CD4-positive, alpha-beta T cell treated with Interleukin-2 at 100 ng/mL for 4 hours (primary cell): ENCODE measurements around the gene CROCC2.

Experiments used
- DNase-seq: peaks from one replicate; pipeline ENCODE4 v3.0.0-alpha.2; 2020; ENCODE audit warnings: low spot score

The CROCC2 gene

DNA sequence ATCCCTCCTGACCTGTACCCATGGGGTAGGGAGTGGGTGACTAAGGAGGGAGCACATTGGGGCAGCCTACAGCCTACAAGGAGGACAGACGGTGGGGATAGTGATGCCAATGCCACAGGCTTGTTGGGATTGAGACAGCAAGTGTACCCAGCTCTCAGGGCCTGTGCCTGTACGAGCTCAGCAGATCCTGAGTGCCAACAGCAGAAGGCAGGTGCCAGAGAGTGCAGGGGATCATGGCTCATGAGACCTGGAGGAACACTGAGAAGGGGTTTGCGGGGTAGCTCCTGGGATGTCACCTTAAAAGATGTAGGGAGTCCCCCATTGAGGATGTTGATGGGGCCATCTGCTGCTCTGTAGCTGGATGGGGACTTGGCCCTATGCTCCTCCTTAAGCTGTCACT lies 82.0 kb downstream of the CROCC2 start:
- no peak for DNase-seq

GRCh38 chr2:240988571-240989271 lies 82.6 kb downstream of the CROCC2 start:
- DNase-seq, result no peak

DNA sequence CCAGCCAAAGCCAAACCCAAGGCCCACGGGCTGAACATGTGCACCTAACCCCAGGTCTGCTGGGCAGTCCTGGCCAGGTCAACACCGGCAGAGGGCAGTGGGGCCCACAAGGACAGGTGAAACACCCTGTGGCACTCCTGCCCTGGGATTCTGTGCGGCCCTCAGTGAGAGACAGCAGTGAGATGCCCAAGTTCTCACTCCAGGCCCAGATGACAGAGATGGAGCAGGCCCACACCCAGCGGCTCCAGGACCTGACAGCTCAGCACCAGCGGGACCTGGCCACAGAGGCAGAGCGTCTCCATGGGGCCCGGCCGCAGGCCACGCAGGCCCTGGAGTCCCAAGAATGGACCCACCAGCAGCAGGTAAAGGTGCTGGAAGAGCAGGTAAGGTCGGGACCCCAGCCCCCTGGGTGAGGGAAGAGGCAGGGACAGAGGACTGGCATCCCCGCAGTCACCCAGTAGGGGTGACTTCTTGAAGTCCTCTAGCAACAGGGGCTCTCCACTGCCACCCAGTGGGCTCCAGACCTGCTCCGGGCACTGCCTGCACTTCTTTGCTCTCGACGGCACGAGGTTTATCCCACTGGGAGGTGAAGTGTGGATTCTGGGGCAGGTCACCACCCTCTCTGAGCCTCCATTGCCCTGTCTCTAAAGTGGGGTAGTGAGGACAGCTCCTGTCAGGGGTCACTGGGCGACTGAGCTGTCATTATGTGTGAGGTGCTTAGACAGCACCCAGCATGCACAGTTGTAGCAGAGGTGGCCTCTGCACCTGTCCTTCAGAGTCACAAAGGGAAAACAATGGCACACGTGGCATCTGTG lies 83.5 kb downstream of the CROCC2 start:
- no peak for DNase-seq

GRCh38 chr2:240990266-240990529 lies 84.1 kb downstream of the CROCC2 start:
- no peak for DNase-seq

GRCh38 chr2:240990726-240991377 lies 84.7 kb downstream of the CROCC2 start:
- DNase-seq, result no peak

DNA sequence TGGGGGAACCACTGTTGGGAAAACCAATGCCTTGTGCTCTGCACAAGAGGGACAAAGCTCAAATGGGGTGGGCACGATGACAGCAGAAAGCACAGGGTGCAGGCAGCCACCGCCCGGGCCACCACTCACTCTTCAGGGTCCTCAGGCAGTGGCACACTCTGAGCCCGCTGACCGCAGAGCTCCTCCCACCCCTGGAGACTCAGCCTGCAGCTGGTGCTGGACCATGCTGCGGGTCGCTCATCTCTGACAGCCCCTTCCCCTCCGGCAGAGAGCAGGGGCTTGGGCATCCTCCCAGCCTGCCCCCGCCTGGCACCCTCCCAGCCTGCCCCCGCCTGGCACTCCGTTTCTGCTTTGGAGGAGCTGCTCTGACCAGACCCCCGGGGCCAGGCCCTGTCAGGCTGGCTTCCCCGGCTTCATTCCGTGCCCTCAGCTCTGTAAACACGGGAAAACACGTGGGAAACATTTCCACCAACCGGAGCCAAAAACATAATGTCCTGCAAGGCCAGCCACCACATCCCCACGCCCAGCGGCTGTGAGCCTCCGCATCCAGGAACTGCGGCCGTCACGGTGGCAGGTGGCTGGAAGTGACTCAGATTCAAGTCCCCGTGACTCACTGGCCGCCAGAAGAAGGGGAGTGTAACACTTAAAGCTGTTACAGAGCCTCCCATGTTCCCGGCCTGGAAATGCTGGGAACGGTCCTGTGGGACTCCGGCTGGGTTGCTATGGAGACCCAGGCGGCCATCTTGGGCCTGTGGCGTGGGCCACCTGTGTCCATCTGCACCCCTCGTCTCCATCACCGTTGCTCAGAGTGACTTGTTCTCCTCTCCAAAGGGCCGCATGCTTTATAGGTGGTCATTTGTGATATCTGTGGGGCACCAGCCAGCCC lies 85.5 kb downstream of the CROCC2 start:
- DNase-seq, result no peak

GRCh38 chr2:240992572-240993291 lies 86.6 kb downstream of the CROCC2 start:
- no peak for DNase-seq

- no peak for DNase-seq
These were observed 87.5 kb downstream of the CROCC2 start for GRCh38 chr2:240993446-240994170.

- DNase-seq, result no peak
These were observed 88.2 kb downstream of the CROCC2 start for GRCh38 chr2:240994171-240994896.

DNA sequence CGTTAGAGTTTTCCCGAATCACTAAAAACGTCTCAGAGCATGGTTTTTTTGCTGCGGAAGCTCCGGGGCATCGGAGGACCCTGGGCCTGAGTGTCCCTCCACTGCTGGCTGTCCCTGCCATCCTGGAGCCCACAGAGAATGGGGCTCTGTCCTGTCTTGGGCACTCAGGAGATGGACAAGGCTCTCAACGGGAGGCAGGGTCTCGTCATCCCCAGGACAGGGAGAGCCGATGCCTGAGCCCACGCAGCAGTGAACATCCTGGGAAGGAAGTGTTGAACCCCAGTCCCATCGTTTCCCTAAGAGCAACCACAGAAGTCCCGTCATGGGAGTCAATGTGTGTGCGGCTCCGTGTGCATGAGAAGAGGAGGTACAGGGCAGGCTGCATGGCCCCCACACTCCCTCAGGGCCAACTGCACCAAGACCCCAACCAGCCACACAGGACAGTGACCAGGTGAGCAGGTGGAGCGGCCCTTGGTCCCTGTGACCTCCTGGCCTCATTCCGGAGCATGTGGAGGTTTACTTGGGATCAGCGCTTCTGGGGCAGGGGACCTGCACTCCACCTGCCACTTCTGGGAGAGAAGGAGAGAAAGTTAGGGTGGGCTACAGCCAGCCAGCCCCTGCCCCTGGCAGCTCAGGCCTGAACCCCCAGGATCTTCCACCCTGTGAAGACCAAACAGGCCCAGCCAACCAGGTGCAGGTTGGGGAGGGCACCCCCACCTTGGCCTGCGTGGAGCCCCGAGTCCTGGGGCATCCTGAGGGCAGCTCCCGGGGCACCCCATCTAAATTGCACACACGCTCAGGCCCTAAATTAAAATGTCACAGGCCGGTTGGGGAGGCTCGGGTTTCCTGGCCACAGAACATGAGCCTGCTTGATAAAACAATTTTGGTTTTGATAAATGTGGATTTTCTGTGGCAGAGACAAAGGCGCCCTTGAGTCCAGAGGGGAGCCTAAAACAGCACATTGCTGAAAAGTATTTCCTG lies 89.2 kb downstream of the CROCC2 start:
- no peak for DNase-seq

DNA sequence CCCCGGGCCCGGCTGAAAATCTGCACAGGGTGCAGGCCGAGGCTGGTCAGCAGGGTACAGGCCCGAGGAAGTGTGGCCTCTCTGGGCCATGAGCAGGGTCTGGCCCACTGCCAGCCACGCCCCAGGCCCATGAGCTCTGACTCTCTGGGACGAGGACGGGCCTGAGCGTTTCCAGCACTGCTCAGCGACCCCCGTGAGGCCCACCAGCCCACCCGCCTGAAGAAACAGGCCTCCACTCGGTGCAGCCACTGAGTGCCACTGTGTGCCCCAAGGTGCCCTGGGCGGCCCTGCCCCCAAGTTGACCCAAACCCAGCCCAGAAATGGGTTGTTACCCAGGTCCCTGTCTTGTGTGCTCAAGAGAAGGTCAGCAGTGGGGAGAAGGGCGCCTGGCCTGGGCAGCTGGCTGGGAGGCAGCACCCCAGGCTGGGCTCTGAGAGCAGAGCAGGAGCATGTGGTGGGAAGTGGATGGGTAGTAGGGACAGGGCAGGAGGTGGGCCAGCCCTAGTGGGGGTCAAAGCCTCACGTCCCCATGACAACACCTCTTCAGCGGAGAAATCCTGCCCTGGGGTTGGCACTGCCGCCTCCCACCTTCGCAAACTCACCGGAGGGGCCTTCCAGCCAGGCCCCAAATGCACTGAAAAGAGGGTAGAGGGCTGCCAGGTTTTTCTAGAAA lies 90.2 kb downstream of the CROCC2 start:
- DNase-seq, result no peak

DNA sequence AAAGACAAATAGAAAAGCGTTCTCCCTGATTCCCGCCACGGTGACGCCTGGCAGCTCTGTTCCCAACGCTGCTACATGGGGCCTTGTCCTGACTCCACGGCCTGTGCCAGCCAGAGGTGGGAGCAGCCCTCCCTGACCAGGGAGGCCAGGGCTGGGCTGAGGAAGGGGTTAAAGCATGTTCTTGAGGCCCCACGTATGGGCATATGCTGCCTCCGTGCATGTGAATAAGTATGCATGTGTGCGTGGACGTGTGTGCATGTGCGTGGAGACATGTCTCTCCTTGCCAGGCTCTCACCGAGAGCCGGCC lies 90.7 kb downstream of the CROCC2 start:
- no peak for DNase-seq

DNA sequence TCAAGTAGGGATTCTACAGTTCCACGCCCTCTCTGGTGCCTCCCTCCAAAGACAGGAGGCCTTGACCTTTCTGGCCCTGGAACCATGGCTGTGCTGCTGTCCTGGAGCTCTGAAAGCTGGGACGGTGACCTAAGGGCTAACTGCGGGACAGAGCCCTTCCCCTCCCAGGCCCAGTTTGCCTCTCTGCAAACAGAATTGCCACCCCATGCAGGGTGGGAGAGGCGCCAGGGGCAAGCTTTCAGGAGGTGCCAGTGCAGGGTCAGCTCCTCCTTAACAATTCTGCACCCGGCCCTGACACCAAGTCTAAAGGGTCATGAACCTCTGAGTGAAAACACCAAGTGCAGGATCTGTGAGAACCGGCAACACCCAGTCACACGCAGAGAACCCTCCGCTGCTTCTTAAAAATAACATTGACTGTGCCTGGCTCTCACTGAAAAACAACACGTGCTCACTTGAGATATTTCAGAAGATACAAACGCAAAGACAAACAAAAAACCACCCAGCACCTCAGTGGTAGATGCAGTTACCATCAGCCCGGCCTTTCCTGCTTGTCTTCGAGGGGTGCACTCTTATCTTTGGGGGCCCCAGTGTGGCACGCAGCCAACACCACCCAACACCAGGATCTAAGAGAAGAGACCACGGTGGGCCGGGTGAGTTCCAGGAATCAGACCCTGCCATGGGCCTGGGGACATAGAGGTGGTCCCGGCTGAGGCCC lies 91.2 kb downstream of the CROCC2 start:
- DNase-seq, result peak; percentile 5

GRCh38 chr2:240997856-240998705 lies 91.9 kb downstream of the CROCC2 start, which contains the start of gene SNED1:
Gene SNED1, plus strand, starts transcription at chr2:240998618. Its CDS starts 220 bp downstream, at chr2:240998838.
- DNase-seq, result peak; percentile 35

DNA sequence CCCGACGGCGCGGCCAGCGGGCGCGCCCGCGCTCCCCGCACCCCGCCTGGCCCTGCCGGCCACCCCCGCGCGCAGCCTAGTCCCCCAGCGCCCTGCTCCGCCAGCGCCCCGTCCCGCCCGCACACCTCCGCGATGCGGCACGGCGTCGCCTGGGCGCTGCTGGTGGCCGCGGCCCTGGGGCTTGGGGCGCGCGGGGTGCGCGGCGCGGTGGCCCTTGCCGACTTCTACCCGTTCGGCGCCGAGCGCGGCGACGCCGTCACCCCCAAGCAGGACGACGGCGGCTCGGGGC lies 92.5 kb downstream of the CROCC2 start:
- DNase-seq, result no peak

GRCh38 chr2:240998995-240999791 lies 93.1 kb downstream of the CROCC2 start:
- DNase-seq, result no peak
